ENCODE results near the gene BANF1.
A peak's percentile ranks its signal among the peaks of the same experiment; 100 is the strongest.

Gene BANF1, protein sequence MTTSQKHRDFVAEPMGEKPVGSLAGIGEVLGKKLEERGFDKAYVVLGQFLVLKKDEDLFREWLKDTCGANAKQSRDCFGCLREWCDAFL
- 11.3 to 22.0 reads per million in 2 donors for total RNA-seq

DNA sequence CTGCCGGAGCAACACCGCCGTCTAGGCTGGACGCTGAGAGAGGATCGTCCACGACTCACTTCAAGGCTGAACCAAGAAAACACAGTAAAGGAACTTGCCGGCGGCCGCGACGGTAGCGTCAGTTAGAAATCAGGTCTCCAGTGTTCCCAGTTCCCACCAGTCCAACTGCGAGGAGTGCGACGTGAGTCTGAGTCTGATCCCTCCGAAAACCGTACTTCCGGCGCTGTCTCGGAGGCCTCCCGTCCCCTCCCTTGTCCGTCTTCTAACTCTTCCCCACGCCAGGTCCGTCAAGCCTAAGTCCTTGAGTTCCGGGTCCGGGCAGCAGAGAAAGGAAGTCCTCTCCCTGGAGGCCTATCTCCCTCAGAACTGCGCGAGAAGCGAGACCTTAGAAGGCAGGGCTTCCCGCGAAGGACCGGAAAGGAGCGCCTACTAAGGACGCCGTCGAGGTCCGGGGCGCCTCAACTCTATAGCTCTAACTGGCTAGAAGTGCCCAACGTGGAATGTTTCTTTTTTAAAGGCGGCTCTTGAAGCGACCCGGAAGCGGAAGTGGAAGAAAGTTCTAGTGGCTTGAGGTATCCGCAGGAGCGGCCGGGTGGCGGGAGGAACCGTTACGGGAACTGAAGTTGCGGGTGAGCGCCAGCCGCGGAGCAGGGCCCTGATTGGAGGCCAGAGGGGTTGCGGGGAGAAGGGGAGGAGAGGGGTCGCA is at the start of gene BANF1, which contains the start of gene EIF1AD:
Gene BANF1 (plus strand): TSS at position 562 of the 706 bp plus-strand sequence. CDS start 748 bp downstream, outside the sequence.
Gene EIF1AD (minus strand): TSS at position 216 of the 706 bp plus-strand sequence. CDS start 1,768 bp downstream, outside the sequence.
- peak; percentile 81 for DNase-seq

DNA sequence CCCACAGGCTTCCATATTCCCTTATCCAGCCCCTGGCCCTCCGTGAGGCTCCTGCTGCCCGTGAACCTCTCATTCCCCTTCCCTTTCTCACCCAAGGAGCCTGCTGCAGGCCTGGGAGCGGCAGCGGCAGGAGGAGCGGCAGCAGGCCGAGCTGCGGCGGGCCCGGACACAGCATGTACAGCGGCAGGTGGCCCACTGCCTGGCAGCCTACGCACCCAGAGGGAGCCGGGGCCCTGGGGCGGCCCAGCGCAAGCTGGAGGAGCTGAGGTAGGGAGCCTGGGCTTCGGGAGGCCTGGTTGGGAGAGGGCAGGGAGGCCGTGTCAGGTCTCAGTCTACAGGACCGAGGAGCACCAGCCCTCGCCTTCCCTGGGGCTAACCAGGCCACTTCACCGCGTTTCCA is 48.8 kb upstream of the BANF1 start:
- DNase-seq: no peak

DNA sequence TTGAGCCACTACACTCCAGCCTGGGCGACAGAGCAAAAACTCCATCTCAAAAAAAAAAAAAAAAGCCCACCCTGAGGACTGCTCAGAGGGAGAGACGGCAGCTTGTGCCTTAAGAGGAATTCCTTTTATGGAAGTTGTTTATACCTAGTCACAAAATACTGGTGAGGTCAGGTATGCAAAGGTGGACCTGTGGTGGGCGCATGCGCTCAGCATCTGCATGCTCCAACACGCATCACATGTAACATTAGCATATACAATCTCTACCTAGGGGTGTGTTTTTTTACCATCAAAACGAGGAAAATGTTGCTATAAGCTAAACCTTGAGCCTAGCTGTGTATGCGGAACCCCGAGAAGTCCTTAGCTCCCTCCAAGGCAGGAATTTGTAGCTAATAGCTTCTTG is 47.5 kb upstream of the BANF1 start:
- DNase-seq: no peak

DNA sequence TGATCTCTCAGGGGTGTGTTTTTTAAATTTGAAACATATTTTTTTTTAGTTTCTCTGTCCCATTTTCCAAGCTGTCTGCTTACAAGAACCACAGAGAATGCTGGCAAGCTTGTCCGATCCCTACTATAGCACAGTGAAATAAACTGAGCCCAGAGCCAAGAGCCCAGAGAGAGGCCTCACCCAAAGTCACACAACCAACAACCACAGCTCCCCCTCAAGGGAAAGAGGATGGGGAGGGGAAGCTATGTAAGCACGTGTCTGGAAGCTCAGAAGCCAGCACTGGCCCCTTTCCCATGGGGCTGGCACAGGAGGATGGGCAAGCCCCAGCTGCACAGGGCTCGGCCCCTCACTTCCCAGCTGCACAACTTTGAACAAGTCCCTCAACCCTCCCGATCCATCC is 44.0 kb upstream of the BANF1 start:
- no peak for DNase-seq

DNA sequence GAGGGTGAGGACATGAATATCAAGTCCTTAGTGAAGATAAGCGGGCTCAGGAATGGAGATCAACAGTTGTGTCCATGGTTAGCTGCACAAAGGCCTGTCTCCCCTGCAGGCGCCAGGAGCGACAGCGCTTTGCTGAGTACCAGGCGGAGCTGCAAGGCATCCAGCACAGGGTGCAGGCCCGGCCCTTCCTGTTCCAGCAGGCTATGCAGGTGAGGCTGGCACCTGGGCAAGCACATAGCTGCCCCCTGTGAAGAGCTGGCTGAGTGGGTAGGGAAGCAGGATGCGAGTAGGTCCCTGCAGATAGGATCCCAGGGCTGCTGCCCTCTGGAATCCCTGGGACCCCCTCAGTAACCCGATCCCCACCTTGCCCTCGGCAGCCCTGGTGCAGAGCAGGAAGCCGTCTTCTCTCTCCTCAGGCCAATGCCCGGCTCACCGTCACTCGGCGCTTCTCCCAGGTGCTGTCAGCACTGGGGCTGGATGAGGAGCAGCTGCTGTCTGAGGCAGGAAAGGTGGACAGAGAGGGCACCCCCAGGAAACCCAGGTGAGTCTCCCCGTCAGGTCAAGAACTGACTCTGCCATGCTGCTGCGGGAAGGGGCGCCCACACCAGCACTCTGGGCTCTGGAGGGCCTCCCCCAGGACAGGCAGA is 43.4 kb upstream of the BANF1 start:
- DNase-seq: no peak

DNA sequence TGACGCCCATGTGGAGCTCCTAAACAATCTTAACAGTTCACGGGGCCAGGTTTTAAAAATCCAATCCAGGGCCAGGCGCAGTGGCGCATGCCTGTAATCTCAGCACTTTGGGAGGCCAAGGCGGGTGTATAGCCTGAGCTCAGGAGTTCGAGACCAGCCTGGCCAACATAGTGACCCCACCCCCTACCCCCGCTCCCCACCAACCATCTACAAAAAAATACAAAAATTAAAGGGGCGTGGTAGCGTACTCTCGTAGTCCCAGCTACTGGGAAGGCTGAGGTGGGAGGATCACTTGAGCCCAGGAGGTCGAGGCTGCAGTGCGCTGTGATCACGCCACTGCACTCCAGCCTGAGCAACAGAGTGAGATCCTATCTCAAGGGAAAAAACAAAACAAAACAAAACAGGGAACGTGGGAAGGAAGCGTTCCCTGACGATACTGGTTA is 41.5 kb upstream of the BANF1 start:
- no peak for DNase-seq

DNA sequence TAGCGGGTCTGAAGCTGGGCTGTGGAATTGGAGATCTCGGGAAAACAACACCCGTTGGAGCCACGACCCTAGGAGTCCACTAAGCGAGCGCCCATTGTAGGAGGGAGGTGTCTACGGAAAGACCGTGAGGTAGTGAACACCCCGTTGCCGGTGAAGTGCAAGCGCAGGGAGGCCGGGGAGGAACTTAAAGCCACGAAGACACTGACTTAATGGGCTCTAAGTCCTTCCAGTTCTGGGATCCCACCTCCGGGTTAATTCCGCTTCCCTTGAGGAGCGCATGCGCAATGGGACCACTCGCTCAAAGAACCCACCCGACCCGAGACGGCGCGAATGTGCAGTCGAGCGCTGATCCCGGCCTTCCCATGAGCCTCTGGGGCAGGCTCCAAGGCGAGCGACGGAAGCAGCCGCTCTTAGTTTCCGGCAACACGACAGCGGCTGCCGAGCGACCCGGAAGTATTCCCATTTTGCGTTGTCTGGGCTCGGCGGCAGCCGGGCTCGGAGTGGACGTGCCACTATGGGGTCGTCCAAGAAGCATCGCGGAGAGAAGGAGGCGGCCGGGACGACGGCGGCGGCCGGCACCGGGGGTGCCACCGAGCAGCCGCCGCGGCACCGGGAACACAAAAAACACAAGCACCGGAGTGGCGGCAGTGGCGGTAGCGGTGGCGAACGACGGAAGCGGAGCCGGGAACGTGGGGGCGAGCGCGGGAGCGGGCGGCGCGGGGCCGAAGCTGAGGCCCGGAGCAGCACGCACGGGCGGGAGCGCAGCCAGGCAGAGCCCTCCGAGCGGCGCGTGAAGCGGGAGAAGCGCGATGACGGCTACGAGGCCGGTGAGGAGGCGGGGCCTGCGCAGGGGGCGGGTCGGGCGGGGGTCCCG is 40.8 kb upstream of the BANF1 start, which contains the start of gene SART1:
Gene SART1 (plus strand): TSS at position 468 of the 874 bp plus-strand sequence. CDS start 47 bp downstream, at position 515.
- peak; percentile 91 for DNase-seq

DNA sequence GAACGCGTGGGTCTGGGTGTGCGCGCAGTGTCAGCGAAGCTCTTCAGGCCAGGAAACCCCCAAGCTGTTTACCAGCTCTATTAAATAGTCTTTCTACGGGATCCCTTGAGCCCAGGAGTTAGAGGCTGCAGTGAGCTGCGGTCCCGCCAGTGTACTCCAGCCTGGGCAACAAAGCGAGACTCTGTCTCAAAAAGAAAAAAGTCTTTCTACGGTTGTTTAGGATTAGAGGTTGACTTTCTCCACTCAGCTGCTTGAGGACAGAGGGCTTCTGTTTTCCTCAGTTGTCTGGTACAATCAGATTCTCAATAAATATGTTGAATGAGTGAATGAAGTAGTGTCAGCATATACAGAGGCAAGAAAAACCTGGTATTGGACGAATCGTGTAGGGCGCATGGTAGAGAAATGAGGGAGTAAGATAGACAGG is 40.1 kb upstream of the BANF1 start:
- DNase-seq: no peak

DNA sequence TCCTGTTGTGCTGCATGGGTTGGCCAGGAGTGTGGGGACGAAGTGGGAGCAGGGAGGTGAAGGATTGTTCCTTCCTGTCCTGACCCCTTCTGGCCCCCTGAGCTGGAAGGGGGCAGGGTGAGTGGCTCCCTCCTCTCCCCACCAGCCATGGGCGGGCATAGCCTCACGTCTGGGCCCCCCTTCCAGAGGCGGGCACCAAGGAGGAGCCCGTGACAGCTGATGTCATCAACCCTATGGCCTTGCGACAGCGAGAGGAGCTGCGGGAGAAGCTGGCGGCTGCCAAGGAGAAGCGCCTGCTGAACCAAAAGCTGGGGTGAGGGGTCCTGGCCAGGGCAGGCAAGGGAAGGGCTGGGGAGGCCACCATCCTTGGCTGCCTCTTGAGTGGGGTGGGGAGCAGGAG is 37.4 kb upstream of the BANF1 start:
- DNase-seq: no peak

DNA sequence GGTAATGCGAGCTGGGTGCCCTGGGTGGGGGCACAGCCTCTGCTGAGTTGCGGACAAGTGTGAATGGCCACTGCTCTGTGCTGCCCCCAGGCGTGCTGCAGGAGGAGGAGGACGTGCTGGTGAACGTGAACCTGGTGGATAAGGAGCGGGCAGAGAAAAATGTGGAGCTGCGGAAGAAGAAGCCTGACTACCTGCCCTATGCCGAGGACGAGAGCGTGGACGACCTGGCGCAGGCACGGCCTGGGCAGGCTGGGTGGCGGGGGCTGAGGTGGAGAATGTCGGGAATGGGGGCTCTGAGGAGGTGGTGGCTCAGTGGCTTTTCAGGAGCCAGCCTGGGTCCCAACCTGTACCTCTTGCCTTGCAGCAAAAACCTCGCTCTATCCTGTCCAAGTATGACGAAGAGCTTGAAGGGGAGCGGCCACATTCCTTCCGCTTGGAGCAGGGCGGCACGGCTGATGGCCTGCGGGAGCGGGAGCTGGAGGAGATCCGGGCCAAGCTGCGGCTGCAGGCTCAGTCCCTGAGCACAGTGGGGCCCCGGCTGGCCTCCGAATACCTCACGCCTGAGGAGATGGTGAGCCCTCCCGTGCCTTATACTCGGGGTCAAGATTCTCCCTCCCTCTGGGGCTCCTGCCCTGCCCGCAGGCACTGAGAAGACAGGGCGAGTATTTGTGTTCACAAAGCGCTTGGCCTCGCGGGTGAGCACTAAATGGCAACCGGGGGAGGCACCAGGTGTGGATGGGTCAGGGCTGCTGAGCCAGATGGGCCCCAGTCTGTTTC is 36.1 kb upstream of the BANF1 start:
- no peak for DNase-seq

DNA sequence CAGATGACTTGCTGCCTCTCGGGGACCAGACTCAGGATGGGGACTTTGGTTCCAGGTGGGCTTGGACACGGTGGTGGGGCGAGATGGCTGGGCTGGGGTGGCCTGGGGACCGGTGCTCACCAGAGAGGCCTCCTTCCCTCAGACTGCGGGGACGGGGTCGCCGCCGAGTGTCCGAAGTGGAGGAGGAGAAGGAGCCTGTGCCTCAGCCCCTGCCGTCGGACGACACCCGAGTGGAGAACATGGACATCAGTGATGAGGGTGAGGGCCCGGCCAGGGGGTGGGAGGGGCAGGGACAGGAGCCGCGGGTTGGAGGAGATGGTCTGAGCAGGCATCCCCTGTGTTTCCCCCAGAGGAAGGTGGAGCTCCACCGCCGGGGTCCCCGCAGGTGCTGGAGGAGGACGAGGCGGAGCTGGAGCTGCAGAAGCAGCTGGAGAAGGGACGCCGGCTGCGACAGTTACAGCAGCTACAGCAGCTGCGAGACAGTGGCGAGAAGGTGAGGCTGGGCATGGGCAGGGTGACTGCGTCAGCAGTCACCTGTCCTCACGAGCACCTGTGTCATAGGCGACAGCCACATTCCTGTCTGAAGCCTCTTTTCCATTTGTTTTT is 34.9 kb upstream of the BANF1 start:
- DNase-seq: no peak

DNA sequence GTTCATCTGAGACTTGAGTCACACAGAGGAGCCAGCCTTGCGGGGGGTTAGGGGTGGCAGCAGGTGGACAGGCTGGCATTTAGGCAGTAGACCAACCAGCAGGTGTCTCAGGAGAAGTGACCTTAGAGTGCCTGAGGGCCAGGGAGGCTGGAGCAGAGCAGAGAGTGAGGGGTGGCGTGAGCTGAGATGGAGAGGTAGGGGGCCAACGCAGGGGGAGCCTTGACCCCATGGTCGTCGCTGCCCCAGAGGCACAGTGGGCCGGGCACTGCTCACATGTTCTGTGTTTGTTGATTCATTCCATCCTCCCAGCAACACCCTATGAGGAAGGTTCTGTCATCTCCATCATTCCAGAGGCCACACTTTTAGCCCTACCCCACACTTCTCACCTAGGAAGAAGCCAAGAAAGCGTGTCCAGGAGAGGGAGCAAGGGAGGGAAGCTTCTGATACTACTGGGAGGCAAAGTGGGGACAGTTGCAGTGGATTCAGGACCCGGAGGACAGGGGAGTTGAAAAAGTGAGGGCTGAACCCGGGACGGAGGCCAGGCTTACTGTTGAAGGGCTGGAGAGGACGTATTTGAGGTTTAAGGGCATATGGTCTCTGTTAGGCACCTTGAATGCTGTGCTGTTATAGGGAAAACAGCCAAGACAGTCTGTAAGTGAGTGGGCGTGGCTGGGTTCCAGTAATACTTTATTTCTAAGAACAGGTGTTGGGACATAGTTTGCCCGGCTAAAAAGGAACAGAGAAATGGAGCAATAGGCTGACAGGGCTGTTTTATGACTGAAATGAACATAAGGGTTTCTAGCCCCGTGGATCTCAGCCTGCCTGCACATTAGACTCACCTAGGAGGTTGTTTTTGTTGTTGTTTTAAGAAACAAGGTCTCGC is 33.5 kb upstream of the BANF1 start:
- DNase-seq: no peak

DNA sequence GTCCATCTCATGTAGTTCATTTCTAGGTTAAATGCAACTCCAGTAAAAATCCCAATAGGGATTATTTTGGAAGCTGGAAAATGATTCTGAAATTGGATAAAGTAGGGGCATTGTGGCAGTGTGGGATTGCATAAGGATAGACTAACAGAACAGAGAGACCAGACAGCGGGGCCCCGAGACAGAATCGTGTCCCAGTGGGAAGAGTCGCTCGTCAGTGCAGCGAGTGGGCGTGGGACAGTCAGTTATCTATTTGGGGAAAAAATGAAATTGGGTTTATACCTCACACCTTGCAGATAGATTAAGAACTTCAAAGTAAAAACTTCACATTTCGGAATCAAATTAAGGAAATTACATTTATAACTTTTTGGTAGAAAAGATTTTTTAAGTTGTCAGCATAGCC is 30.2 kb upstream of the BANF1 start:
- DNase-seq: no peak

DNA sequence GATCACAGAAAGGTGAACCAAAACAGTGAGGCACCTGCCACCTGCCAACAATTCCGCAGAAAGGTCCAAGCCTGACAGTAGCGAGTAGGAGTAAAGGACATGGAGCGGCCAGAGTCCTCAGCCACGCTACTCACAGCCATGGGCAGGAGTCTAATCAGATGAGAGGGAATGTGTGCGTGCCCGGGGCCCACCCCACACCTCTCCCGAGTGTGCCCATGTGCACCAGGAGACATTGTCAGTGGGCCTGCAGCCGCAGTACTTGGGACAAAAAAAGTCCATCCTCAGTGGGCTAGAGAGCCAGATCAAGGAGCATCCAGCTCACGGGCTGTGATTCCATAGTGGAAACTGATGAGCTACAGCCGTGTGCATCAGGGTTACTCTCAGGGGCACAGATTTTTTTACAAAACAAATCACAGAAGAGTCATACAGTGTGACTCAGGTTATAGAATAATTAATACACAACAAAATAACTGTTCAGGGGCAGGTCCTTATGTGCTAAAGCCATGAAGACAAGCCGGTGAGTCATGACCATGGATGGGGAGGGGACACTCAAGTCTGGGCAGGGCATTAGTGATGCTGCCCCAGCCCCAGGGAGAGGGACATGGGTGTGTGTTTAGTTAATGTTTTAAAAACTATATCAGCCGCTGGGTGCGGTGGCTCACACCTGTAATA is 28.7 kb upstream of the BANF1 start:
- DNase-seq: no peak

DNA sequence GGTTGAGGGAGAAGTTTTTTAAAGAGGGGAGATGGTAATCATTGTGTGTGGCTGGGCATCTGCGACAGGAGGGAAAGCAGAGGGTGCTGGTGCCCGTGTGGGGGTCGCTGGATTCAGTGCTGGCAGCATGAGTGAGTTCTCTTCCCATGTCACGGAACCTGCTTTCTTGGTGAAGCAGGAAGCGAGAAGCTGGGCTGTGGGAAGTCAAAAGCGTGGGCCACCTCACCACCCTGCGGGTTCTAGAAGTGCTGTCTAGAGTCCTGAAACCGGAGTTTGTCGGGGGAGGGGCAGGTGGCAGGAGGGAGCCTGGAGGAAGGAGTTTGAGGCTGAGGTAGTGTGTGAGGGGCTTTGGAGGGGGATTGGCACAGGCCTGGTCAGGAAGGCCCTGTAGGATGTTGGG is 26.5 kb upstream of the BANF1 start:
- DNase-seq: no peak

DNA sequence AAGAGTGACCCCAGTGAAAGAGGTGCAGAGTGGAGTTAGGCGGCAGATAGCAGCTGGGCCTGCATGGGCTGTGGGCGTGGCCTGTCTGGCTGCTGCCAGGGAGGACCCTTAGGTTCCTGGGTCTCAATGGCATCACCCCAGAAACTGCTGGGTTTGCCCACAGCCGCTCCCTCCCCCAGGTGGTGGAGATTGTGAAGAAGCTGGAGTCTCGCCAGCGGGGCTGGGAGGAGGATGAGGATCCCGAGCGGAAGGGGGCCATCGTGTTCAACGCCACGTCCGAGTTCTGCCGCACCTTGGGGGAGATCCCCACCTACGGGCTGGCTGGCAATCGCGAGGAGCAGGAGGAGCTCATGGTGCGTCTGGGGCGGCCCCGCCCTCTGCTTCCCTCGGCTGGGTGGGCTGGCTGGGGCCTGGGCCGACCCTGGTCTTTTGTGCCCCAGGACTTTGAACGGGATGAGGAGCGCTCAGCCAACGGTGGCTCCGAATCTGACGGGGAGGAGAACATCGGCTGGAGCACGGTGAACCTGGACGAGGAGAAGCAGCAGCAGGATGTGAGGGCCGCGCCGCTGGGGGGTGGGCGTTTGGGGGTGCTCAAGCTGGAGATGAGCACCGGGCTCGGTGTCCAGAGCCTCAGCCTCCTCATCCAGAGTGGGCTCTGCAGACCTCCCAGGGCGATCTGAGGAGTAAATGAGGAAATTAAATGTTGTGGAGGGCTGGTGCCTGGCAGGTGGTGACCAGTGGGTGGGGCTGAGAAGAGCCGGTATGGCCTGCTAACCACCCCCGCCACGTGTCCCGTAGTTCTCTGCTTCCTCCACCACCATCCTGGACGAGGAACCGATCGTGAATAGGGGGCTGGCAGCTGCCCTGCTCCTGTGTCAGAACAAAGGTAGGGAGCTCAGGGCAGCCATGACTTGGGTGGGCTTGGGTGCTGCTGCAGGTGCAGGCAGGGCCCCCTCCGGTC is 25.8 kb upstream of the BANF1 start:
- no peak for DNase-seq

DNA sequence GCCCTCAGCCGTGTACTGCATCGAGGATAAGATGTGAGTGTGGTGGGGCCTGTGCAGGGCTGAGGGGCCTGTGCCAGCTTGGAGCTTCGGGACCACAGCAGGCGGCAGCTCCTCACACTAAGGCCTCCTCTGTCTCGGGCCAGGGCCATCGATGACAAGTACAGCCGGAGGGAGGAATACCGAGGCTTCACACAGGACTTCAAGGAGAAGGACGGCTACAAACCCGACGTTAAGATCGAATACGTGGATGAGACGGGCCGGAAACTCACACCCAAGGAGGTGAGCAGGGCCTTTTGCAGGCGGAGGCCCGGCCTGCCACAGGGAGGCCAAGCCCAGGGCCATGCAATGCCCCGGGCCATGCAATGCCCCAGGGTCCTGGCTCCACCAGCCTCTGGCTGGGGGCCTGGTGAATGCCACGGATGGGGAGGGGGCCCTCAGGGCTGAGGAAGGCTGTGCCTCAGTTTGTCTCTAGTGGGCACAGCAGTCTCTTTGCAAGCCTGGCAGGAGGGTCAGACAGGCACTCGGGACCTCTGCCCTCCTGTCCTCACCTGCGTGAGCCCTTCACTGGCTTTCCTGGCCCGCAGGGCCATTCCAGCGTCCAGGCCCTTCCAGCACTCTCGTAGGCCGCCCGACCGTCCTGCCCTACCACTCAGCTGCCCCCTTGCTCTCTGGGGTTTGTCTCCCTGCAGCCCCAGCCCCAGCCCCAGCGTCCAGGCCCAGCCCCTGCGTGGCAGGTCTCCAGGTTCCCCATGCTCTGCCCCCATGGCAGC is 24.5 kb upstream of the BANF1 start:
- no peak for DNase-seq
